Fibroblast of lung (primary cell): ENCODE results near the gene INPP5K.

Experiments used
- EZH2 ChIP-seq: IDR thresholded peaks from 2 replicates; pipeline ENCODE4 v1.5.1; 2012; ENCODE audit warnings: low read length, control low read depth, mild to moderate bottlenecking; ENCODE audit errors: missing control alignments
- TF ChIP-seq, protein P1 (sequence below), 2 donors: IDR thresholded peaks in 1 of 2; conservative IDR thresholded peaks in 1 of 2; 1 replicate in 1 of 2; 2 replicates in 1 of 2; pipeline ENCODE4 v1.5.1; 2011 to 2012; ENCODE audit warnings: low read length in 2 of 2, control low read depth in 1 of 2, inconsistent platforms in 1 of 2, low read depth in 1 of 2, mild to moderate bottlenecking in 1 of 2

DNA sequence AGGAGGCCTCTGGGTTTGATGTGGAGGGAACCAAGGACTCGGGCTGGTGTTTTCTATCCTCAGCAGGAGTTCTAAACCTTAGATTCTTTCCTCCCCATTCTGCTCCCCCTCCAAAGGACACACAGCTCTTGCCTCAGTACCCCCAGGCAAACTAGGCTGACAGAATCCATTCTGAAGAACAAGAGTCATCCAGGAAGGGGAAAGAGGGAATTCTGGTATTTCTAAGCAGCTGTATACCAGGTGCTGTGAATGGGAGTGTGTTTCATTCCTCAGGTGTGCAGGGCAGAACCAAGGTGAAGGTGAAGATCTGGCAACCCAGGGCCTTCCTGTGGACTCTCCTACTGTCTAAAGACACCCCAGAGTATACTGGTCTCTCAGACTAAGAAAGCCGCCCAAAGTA is 4.1 kb downstream of the INPP5K start:
- TF ChIP-seq, protein P1, sequence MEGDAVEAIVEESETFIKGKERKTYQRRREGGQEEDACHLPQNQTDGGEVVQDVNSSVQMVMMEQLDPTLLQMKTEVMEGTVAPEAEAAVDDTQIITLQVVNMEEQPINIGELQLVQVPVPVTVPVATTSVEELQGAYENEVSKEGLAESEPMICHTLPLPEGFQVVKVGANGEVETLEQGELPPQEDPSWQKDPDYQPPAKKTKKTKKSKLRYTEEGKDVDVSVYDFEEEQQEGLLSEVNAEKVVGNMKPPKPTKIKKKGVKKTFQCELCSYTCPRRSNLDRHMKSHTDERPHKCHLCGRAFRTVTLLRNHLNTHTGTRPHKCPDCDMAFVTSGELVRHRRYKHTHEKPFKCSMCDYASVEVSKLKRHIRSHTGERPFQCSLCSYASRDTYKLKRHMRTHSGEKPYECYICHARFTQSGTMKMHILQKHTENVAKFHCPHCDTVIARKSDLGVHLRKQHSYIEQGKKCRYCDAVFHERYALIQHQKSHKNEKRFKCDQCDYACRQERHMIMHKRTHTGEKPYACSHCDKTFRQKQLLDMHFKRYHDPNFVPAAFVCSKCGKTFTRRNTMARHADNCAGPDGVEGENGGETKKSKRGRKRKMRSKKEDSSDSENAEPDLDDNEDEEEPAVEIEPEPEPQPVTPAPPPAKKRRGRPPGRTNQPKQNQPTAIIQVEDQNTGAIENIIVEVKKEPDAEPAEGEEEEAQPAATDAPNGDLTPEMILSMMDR (conservative IDR thresholded peaks at IDR 0.05 in 1 of 2, IDR thresholded peaks at IDR 0.05 in 1 of 2; ENCODE audit: low read depth in 1 of 2, low read length in 2 of 2): no peak
- no peak for TF ChIP-seq EZH2
